ENCODE results near the gene STIMATE.

GRCh38 chr3:52881871-52882270, 15.5 kb downstream of the STIMATE start:
- no peak for TF ChIP-seq CTCF (IDR thresholded peaks at IDR 0.05 in 8 of 11, conservative IDR thresholded peaks at IDR 0.05 in 3 of 11)
- TF ChIP-seq POLR2AphosphoS5 (IDR thresholded peaks at IDR 0.05) = no peak

All from spleen (tissue), 7 donors.